ENCODE data around the gene TRIM13.
"Not testable (repeated sequence)": the region's sequence is repeated elsewhere in the genome, so short reads cannot be mapped to it uniquely, and the experiment has no call there.

The TRIM13 gene

GRCh38 chr13:50052478-50052877 is 55.6 kb downstream of the TRIM13 start:
- H3K27ac Mint-ChIP-seq, result peak overlapping the region in 1 of 2 donors; percentile 20
- peaks cover 13% of the 10 kb centered on the region for H3K36me3 Mint-ChIP-seq (ENCODE audit: insufficient read depth)
- no peak for DNase-seq
- ATAC-seq (replicated peaks), result no peak
- peaks cover 3 to 19% of the 10 kb centered on the region in 2 donors for H3K4me1 Mint-ChIP-seq (ENCODE audit: low read depth in 2 of 2)
- H3K4me3 Mint-ChIP-seq, result no peak overlapping the region
- no peaks in the 10 kb centered on the region for H3K27me3 Mint-ChIP-seq
- H3K9me3 Mint-ChIP-seq, result peaks cover 0 to 2% of the 10 kb centered on the region in 2 donors

DNA sequence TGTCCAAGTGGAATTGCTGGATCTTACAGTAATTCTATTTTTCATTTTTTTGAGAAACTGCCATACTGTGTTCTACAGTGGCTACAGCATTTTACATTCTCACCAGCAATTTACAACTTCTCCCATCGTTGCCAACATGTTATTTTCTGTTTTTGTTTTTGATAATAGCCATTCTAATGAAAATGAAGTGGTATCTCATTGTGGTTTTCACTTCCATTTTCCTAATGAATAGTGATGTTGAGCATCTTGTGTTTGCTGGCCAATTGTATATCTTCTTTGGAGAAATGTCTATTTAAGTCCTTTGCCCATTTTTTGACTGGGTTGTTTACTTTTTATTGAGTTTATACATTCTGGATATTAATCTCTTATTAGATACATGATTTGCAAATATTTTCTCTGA is 57.0 kb downstream of the TRIM13 start:
- Mint-ChIP-seq H3K27me3 (no peaks in the 10 kb centered on the region), H3K4me3 (no peak overlapping the region), H3K4me1 (ENCODE audit: low read depth in 2 of 2) (peaks cover 6 to 19% of the 10 kb centered on the region in 2 donors), H3K36me3 (ENCODE audit: insufficient read depth) (peaks cover 13% of the 10 kb centered on the region), H3K27ac (no peak overlapping the region), H3K9me3 (peaks cover 0 to 2% of the 10 kb centered on the region in 2 donors)
- DNase-seq (no peak), ATAC-seq (replicated peaks) (no peak)

GRCh38 chr13:50055454-50055853 is 58.6 kb downstream of the TRIM13 start:
- H3K27me3 Mint-ChIP-seq, result no peaks in the 10 kb centered on the region
- DNase-seq (no peak), ATAC-seq (replicated peaks) (no peak)
- peaks cover 6 to 14% of the 10 kb centered on the region in 2 donors for H3K4me1 Mint-ChIP-seq (ENCODE audit: low read depth in 2 of 2)
- peaks cover 14% of the 10 kb centered on the region for H3K36me3 Mint-ChIP-seq (ENCODE audit: insufficient read depth)
- peaks cover 0 to 2% of the 10 kb centered on the region in 2 donors for H3K9me3 Mint-ChIP-seq
- H3K27ac Mint-ChIP-seq, result peak overlapping the region in 1 of 2 donors; percentile 14
- no peak overlapping the region for H3K4me3 Mint-ChIP-seq

- peaks cover 20% of the 10 kb centered on the region for H3K36me3 Mint-ChIP-seq (ENCODE audit: insufficient read depth)
- peaks cover 1 to 3% of the 10 kb centered on the region in 2 donors for H3K4me1 Mint-ChIP-seq (ENCODE audit: low read depth in 2 of 2)
- H3K4me3 Mint-ChIP-seq, result no peak overlapping the region
- DNase-seq, result no peak
- H3K27ac Mint-ChIP-seq, result no peak overlapping the region
- ATAC-seq (replicated peaks), result no peak
- no peaks in the 10 kb centered on the region for H3K9me3 Mint-ChIP-seq
- no peaks in the 10 kb centered on the region for H3K27me3 Mint-ChIP-seq
Observed at GRCh38 chr13:50060718-50061117, 63.9 kb downstream of the TRIM13 start.

GRCh38 chr13:50062336-50062735 is 65.5 kb downstream of the TRIM13 start:
- H3K9me3 Mint-ChIP-seq; DNase-seq; ATAC-seq (replicated peaks); H3K27ac Mint-ChIP-seq; H3K4me3 Mint-ChIP-seq; H3K4me1 Mint-ChIP-seq (ENCODE audit: low read depth in 2 of 2); H3K27me3 Mint-ChIP-seq: not testable (repeated sequence)
- peaks cover 33% of the 10 kb centered on the region for H3K36me3 Mint-ChIP-seq (ENCODE audit: insufficient read depth)

- Mint-ChIP-seq H3K4me1 (ENCODE audit: low read depth in 2 of 2) (peaks cover 5 to 7% of the 10 kb centered on the region in 2 donors), H3K27ac (no peak overlapping the region), H3K27me3 (no peaks in the 10 kb centered on the region), H3K4me3 (no peak overlapping the region), H3K36me3 (ENCODE audit: insufficient read depth) (peaks cover 36% of the 10 kb centered on the region), H3K9me3 (no peaks in the 10 kb centered on the region)
- DNase-seq, result no peak
- ATAC-seq (replicated peaks), result no peak
Observed at GRCh38 chr13:50065712-50066111, 68.9 kb downstream of the TRIM13 start.
